ENCODE measurements around the gene SPEM2.

DNA sequence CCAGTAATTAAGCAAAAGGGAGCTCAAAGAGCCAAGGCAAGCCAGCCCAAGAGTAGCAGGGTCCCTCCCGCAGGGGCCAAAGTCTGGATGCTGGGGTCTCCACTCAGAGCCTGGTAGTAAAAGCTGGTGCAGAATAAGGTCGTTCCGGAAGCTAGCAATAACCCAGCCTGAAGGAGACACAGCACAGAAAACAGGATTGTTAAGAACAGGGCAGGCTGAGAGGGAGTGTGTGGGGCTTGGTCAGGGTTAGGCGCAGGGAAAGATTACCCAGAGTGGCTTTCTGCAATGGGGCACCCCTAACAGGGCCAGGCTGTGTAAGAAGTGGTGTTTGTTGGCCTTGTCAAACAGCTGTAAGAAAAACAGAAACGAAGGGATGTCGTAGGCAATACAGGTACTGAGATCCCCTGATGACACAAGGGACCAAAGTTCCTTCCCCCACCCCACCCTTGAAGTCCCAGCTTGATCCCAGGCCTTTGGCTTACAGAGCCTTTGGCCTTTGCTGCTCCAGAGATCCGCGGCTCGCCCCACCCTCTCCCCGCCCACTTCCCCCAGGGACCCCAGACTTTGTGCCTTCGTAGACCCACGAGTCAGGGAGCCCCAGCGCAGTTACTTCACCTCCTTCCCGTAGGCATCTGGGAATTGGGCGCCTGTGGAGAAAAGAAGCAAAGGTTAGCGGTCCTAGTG is 22.2 kb upstream of the SPEM2 start:
- TF ChIP-seq CTCF (IDR thresholded peaks at IDR 0.05), result no peak
- no peak for TF ChIP-seq EZH2phosphoT487 (IDR thresholded peaks at IDR 0.05)

Measured in neural progenitor cell (in vitro differentiated cells).